ENCODE results near the gene FHOD3.

Gene FHOD3

DNA sequence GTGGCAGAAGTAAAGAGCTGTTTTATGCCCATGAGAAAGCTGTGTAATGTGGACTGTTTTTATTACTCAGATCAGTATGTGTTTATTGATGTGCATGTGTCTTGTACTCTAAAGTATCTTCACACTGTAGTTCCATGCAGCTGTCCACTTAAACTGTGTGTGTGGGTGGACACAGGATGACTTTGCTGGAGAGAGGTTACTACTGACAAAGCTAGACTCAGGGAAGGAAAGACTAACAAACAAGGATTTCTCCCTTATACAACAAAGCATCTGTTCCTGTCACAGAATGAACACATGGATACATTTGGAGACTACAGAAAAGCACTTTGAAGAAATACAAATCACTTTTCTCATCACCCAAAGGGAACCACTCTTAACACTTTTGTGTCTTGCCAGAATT lies 10.0 kb downstream of the FHOD3 start:
- ATAC-seq (no peak), DNase-seq (no peak)
- Mint-ChIP-seq H3K27ac (no peak overlapping the region), H3K27me3 (peaks cover 62% of the 10 kb centered on the region), H3K4me1 (no peaks in the 10 kb centered on the region), H3K9me3 (no peaks in the 10 kb centered on the region), H3K4me3 (no peak overlapping the region)

DNA sequence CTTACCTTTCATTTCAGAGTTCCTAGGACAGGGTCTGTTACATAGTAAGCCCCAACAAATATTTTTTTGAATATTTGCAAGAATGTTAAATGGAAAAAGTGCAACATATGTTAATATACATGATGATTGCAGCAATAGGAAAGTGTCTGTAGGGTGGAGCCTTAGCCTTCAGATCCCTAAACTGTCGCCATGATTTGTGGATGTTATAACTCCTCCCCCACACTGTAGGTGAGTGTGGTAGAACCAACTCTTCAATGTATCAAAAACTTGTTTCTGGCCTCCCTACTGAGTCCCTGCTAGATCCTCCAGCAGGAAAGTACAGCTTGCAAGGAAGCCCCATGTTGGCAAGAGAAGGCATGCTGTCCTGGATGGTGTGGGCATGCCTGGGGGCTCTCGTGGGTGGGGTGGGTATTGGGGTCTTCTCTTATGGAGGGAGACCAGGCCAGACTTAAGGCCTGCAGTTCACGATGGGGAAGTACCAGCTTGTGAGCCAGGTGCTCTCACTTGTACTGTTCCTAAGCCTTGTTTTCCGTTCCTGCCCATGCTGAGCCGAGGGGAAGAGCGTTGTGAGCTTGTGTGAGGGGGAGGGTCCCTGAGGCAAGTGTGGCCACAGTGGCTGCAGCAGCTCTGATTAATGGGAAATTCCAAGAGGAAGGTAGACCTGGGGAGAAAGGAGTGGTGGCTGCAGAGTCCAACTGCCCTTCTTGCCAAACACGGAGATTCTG lies 11.4 kb downstream of the FHOD3 start:
- Mint-ChIP-seq H3K27ac (no peak overlapping the region), H3K4me1 (no peaks in the 10 kb centered on the region), H3K27me3 (peaks cover 56% of the 10 kb centered on the region), H3K9me3 (no peaks in the 10 kb centered on the region), H3K4me3 (no peak overlapping the region)
- ATAC-seq: no peak
- no peak for DNase-seq

DNA sequence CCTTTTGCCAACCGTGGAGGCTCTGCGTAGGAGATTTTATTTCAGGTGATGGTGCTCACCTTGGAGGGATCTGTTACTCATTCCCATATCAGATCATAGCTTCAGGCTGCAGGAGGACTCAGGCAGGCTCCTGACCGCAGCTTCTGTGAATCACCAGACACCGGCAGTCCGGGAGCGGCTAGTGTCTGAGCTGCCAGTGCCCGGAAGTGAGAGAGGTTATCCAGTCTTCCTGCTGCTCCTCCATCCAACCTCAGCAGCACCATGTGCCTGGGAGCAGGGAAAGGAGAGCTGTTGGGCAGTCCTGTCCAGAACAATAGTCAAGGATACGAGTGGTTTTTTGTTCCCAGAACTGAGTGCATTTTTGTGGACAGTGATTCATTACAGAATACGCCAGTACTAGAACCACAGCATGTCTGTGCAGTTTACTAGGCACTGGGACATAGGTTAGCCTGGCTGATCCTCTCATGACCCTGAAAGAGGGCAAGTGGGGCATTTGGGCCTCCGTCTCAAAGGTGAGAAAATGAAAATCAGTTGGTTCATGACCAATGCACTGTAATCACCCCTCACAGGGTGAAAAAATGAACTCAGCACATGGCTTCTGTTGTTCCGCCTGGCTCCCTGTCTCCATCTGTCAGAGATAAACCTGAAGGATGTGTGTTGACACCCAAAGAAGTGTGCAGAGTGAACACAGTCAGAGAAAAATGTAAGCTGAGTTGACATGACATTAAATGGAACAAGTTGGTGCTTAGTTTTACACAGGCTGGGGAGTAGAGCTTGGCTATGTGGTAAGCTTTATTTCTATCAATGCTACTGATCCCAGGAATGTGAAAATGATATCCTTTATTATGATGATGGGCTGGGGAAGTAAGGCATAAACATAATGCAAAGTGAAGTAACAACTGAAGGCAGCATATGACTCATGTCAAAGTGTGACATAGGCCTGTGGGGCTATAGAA lies 12.2 kb downstream of the FHOD3 start:
- no peak overlapping the region for H3K4me3 Mint-ChIP-seq
- H3K9me3 Mint-ChIP-seq: no peaks in the 10 kb centered on the region
- ATAC-seq (no peak), DNase-seq (no peak)
- no peak overlapping the region for H3K27ac Mint-ChIP-seq
- peaks cover 48% of the 10 kb centered on the region for H3K27me3 Mint-ChIP-seq
- H3K4me1 Mint-ChIP-seq: no peaks in the 10 kb centered on the region

DNA sequence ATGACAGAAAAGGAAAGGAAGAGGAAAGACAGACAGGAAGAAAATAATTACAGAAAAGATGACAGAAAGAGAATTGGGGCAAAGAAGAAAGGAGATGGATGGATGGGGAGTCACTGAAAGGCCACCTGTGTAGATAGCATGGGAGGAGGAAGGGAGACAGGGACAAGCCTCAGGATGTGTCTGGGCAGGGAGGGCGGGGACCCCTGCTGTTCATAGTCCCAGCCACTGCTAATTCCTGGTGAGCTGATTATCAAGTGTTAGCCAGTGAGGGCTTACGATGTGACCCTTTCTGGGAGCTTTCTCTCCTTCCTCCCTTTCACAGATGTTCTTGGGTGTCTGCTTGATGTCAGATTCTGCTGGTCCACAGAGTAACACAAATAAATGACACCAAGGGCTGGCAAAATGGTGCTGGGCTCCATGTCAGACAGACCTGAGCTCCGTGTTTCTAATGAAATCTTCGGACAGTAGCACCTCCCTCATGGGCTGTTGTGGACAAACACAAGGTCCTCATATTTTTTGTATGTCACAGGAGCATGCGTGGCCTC lies 13.6 kb downstream of the FHOD3 start:
- no peaks in the 10 kb centered on the region for H3K4me1 Mint-ChIP-seq
- peaks cover 34% of the 10 kb centered on the region for H3K27me3 Mint-ChIP-seq

DNA sequence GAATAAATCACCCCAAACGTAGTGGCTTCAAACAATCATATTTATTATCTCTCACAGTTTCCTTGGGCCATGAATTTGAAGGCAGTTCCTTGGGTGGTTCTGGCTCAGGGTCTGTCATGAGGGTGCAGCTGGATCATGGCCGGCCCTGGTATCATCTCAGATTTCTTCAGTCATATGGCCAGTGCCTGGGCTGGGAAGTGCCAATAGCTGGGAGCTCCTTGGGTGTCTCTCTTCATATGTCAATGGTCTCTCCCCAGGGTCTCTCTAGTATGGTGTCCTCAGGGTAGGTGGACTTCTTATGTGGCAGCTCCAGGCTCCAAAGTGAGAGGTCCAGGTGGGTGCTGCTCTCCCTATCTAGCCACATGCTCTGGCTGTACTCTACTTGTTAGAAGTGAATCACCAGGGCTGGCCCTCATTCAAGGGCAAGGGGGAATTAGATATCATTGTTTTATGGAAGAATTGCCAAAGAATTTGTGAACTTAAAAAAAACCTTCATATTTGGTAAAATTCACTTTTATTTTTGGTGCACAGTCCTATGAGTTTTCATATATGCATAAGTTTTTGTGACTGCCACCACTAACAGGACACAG lies 15.4 kb downstream of the FHOD3 start:
- no peak for ATAC-seq
- peaks cover 0 to 1% of the 10 kb centered on the region in 2 donors for H3K9me3 Mint-ChIP-seq
- no peak overlapping the region for H3K4me3 Mint-ChIP-seq
- peak overlapping the region in 1 of 2 donors; percentile 79 for H3K27ac Mint-ChIP-seq
- no peak for DNase-seq
- H3K4me1 Mint-ChIP-seq: no peaks in the 10 kb centered on the region
- H3K27me3 Mint-ChIP-seq: peaks cover 20% of the 10 kb centered on the region

More for the DNA sequence above, 13.6 kb downstream of the FHOD3 start:
- H3K4me3 Mint-ChIP-seq: no peak overlapping the region
- no peak overlapping the region for H3K27ac Mint-ChIP-seq
- DNase-seq (no peak), ATAC-seq (no peak)
- H3K9me3 Mint-ChIP-seq: no peaks in the 10 kb centered on the region

DNA sequence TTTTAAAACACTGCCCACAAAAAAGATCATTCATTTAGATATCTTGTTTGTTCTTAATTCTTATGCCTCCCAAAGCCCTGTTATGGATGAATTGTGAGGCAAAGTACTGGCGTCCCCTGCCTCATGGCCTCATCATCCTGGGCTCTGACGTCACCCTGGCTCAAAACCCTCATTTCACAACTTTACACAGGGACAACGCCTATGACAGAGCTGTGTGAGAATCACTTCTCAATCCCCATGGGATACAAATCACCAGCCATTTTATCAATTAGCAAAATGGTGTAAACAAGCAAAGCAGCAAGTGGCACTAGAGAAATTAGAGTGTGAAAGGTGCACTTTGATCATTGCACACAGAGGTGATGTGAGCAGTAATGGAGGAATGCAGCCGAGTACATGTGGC lies 16.6 kb downstream of the FHOD3 start:
- H3K4me3 Mint-ChIP-seq: no peak overlapping the region
- no peak overlapping the region for H3K27ac Mint-ChIP-seq
- no peaks in the 10 kb centered on the region for H3K4me1 Mint-ChIP-seq
- DNase-seq (no peak), ATAC-seq (no peak)
- peaks cover 20% of the 10 kb centered on the region for H3K27me3 Mint-ChIP-seq
- peaks cover 8 to 13% of the 10 kb centered on the region in 2 donors for H3K9me3 Mint-ChIP-seq

DNA sequence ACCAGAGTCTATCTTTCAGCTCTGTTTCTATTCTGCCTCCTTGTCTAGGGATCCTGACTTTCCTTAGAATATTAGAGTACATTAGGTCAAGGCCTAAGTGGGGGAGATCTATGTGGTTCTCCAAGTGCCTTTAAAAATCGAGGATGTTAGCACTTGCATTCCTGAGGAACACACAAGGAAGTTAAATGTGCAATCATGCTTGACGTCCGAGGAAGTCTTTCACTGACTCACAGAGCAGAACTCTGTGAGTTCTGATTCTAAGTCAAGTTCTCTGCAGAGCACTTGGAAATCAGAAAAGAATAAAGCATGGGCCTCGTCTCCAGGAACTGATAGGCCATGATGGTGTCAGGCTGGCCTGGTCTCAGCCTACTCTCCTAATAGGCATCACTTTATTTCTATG lies 17.2 kb downstream of the FHOD3 start:
- no peaks in the 10 kb centered on the region for H3K4me1 Mint-ChIP-seq
- no peak overlapping the region for H3K27ac Mint-ChIP-seq
- DNase-seq (no peak), ATAC-seq (no peak)
- no peak overlapping the region for H3K4me3 Mint-ChIP-seq
- peaks cover 14 to 20% of the 10 kb centered on the region in 2 donors for H3K9me3 Mint-ChIP-seq
- H3K27me3 Mint-ChIP-seq: peaks cover 26% of the 10 kb centered on the region

DNA sequence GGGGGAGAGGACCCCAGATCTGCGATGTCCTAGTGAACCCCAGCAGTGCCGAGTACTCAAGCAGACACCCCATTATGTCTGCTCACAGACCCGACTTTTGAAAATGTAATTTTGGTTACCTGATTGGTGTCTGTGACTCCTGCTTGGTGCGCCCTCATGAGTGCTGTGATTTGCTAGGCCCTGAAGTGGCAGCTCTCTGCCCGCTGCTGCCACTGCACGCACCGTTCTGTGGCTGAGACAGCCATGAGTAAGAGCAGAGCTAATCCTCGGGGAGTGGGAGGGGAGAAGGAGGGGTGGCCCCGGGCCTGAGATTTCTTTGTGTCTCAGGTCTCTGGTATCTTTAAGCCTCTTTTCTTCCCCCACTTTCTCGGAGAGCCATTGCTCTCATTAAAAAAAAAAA lies 18.2 kb downstream of the FHOD3 start:
- Mint-ChIP-seq H3K27me3 (peaks cover 32% of the 10 kb centered on the region), H3K27ac (no peak overlapping the region), H3K4me1 (no peaks in the 10 kb centered on the region), H3K9me3 (peaks cover 17 to 23% of the 10 kb centered on the region in 2 donors), H3K4me3 (no peak overlapping the region)
- ATAC-seq (no peak), DNase-seq (no peak)

DNA sequence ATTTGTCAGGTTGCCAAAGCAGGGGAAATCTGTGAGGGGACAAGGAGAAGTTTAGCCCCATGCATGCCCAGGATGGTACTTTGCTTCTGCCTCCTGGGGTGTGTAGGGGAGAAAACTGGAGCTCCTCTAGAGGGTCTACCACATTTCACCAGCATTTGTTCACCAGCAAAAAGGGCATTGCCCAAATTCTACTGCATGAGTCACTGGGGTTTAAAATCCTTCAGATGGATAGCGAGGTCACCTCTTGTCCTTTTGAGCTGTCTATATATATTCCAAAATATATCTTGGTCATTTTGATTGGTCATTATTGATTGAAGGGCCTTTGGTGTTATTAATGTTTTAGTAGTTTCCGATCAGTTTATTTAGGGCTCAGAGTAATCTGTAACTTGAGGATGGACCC lies 18.7 kb downstream of the FHOD3 start:
- ATAC-seq (no peak), DNase-seq (no peak)
- Mint-ChIP-seq H3K27ac (peak overlapping the region in 1 of 2 donors; percentile 72), H3K4me1 (no peaks in the 10 kb centered on the region), H3K9me3 (peaks cover 17 to 23% of the 10 kb centered on the region in 2 donors), H3K27me3 (peaks cover 36% of the 10 kb centered on the region), H3K4me3 (no peak overlapping the region)

DNA sequence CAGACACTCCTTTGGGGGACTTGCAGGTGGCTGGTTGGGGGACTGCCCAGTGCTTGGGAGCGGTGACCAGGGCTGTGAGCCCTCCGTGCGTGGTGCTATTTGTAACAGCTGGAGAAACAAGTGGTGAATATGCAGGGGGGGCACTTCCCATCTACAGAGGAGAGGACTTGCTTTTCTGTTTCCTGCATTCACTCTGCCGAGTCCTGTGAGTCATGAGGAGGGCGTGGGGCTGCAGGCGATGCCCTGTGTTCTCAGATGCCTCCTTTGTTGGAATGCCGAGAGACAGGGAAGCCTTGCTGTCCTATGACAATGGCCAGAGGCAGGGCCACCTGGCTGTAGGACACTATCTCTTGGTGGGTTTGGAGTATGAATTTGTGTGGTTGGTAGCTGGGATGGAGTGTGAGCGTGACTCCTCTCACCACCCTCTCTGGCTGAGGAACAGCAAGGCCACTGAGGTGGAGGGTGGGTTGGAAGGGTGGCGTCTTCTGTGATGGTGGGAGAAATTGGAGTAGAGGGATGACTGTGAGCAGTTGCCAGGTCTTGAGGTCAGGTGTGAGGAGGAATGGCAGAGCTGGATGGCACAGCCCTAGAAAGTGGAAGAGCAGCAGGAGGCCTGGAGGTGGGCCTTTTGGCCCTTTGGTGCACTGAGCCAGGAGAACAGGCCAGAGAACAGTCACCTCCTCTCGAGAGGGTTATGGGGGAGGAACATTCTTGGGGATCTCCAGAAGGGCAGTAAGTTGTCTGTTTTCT lies 24.3 kb downstream of the FHOD3 start:
- H3K4me1 Mint-ChIP-seq: no peaks in the 10 kb centered on the region
- H3K4me3 Mint-ChIP-seq: no peak overlapping the region
- ATAC-seq (no peak), DNase-seq (no peak)
- no peak overlapping the region for H3K27ac Mint-ChIP-seq
- peaks cover 17 to 23% of the 10 kb centered on the region in 2 donors for H3K9me3 Mint-ChIP-seq
- H3K27me3 Mint-ChIP-seq: peaks cover 41% of the 10 kb centered on the region

DNA sequence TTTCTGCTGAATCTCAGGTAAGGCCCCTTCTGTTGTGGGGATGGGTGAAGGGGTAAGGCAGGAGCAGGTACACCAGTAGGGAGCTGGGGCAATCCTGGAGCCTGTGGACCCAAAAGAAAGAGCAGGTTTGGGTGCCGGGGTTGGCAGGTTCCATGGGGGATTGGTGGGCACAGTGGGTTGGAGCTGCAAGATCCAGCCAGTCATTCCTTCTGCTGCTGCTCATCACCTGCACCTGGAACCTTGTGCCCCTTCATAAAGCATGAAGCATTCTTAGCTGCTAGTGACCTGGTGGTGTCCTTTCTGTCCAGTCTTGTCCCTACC lies 24.9 kb downstream of the FHOD3 start:
- Mint-ChIP-seq H3K9me3 (peaks cover 17 to 23% of the 10 kb centered on the region in 2 donors), H3K27me3 (peaks cover 41% of the 10 kb centered on the region), H3K27ac (no peak overlapping the region), H3K4me1 (no peaks in the 10 kb centered on the region), H3K4me3 (no peak overlapping the region)
- ATAC-seq: no peak
- DNase-seq: no peak

DNA sequence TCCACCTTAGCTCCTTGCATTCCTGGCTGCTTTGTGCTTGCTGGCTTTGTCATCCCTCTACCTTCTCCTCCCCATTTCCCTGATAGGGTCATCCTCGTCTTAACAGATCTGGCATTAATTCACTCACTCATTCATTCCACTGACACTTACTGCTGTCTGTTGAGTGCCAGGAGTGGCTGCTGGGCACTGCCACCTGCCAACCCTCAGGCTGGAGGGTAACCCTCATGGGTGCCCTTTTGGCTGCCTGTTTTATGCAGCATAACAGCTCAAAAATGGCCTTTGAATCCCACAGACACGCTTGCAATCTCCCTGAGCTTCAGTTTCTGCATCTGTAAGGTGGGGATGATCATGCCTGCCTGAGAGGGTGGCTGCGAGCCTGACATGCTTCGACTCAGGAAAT lies 25.2 kb downstream of the FHOD3 start:
- Mint-ChIP-seq H3K4me3 (no peak overlapping the region), H3K9me3 (peaks cover 17 to 23% of the 10 kb centered on the region in 2 donors), H3K4me1 (no peaks in the 10 kb centered on the region), H3K27ac (no peak overlapping the region), H3K27me3 (peaks cover 43% of the 10 kb centered on the region)
- ATAC-seq (no peak), DNase-seq (no peak)

DNA sequence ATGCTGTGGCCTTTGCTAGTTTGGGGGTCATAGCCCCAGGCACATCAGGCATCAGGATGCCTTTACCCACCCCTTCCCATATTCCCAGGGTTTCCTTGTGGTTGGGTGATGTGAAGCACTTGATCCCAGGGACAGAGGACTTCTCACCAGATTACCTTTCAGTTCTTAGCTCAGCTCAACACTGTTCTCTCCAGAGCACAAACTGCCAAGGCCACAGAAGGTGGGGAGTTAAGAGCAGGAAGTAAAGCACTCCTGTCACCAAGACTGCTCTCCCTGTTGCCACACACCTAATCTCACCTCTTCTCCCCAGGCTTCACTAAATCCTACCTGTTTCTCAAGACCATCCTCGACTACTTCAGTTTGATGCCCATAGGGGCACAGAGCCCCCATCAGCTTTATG lies 25.9 kb downstream of the FHOD3 start:
- Mint-ChIP-seq H3K27ac (no peak overlapping the region), H3K27me3 (peaks cover 49% of the 10 kb centered on the region)

DNA sequence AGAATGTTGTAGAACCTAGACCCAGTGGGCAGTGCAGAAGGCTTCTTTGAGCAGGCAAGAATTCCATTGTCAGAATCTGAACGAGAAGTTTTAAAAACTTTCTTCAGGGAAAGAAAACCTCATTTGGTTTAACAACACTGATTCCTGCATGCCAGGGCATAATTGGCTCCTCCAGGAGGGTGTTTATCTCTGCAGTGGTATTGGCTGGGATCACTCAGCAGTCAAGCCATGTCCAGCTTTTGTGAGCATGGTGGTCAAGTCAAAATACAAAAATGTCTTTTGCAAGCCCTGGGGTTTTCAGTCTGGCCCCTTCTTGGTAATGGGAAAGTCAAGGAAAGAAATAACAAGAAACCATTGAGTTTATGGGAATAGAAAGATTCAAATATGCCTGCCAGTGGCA lies 28.3 kb downstream of the FHOD3 start:
- no peak for ATAC-seq
- H3K27ac Mint-ChIP-seq: no peak overlapping the region
- peaks cover 61% of the 10 kb centered on the region for H3K27me3 Mint-ChIP-seq

More for the DNA sequence above, 25.9 kb downstream of the FHOD3 start:
- H3K4me1 Mint-ChIP-seq: no peaks in the 10 kb centered on the region
- DNase-seq: no peak
- no peak overlapping the region for H3K4me3 Mint-ChIP-seq
- ATAC-seq: no peak
- peaks cover 14 to 16% of the 10 kb centered on the region in 2 donors for H3K9me3 Mint-ChIP-seq

DNA sequence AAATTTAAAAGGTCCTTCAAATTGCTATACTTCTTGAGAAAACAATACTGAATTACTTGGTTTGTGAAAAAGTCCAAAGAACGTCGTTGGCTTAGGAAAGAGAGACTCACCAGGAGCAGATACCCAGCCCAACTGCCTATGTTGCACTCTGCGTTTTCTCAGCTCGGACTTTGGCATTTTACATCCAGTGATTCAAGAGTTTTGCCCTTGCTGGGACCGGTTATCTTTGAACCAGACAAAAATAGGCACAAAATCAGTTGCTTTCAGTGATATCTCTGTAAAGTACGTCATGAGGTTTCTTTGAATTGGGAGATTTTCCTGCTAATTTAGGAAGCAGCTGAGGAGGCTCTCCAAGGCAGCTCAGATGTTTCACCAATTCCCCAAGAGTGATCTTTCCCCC lies 29.3 kb downstream of the FHOD3 start:
- Mint-ChIP-seq H3K9me3 (no peaks in the 10 kb centered on the region), H3K27ac (no peak overlapping the region), H3K4me1 (no peaks in the 10 kb centered on the region), H3K27me3 (peaks cover 53% of the 10 kb centered on the region), H3K4me3 (no peak overlapping the region)
- no peak for ATAC-seq
- DNase-seq: no peak

More for the DNA sequence above, 28.3 kb downstream of the FHOD3 start:
- Mint-ChIP-seq H3K4me1 (no peaks in the 10 kb centered on the region), H3K4me3 (no peak overlapping the region), H3K9me3 (no peaks in the 10 kb centered on the region)
- no peak for DNase-seq

All from stimulated activated naive CD8-positive, alpha-beta T cell treated with anti-CD3 and anti-CD28 coated beads, Interleukin-15, amount 100 ng/mL, for 72 hours (primary cell).